Lower leg skin (tissue), 3 donors: Measurements from ENCODE around the gene ZNF593OS.

Experiments used
- POLR2A ChIP-seq, 2 donors: fragments of 450-650 bp; IDR thresholded peaks; one replicate each; pipeline ENCODE4 v1.6.1; 2016 to 2017; ENCODE audit warnings: antibody characterized with exemption in 2 of 2, mild to moderate bottlenecking in 1 of 2, moderate library complexity in 1 of 2
- TF ChIP-seq, protein P1 (sequence below), 3 donors: fragments of 450-650 bp; IDR thresholded peaks; one replicate each; pipeline ENCODE4 v1.5.1; 2016; ENCODE audit warnings: antibody characterized with exemption in 3 of 3, mild to moderate bottlenecking in 3 of 3, moderate library complexity in 2 of 3

DNA sequence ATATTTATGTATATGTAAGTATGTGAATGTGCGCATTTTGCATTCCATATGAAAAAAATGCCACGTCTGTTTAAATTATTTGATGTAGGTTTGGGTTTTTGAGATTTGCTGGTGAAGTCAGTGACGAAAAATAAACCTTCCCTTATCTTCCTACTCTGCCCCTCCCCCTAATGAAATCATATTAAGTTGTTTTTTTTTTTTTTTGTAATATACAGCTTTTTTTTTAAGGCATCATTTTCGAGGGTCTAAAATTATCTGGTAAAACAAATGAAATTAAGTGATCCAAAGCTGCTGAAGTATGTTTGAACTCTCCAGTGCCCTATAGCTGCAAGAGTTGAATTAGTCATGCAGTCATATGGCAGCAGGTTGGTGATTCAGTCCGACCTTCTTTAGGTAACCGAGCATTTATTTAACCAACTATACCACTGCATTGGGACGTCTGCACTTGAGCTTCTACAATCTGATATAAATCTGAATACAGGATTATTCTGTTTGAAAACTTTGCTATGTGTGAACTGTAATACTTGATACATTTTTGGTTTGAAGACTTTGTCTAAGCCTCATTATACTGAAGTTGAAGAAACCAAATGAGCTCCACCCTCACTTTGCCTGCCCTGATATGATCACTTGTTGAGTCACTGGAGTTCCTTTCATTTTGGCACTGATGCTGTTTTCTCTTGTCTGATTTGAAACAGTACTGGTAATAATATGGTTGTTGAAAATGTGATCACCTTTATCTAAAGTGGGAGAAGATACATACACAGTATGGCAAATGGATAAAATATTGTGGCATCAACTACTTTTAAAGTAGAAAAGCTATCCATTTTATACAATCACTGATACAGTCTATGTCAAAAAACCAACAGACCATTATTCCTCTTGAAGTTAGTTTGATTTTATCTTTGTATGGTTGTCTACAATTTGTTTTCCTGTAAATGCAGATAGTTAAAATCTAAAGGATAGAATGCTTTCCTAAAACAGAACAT, 48.4 kb downstream of the ZNF593OS start:
- no peak for TF ChIP-seq POLR2A (IDR thresholded peaks at IDR 0.05)
- TF ChIP-seq, protein P1, sequence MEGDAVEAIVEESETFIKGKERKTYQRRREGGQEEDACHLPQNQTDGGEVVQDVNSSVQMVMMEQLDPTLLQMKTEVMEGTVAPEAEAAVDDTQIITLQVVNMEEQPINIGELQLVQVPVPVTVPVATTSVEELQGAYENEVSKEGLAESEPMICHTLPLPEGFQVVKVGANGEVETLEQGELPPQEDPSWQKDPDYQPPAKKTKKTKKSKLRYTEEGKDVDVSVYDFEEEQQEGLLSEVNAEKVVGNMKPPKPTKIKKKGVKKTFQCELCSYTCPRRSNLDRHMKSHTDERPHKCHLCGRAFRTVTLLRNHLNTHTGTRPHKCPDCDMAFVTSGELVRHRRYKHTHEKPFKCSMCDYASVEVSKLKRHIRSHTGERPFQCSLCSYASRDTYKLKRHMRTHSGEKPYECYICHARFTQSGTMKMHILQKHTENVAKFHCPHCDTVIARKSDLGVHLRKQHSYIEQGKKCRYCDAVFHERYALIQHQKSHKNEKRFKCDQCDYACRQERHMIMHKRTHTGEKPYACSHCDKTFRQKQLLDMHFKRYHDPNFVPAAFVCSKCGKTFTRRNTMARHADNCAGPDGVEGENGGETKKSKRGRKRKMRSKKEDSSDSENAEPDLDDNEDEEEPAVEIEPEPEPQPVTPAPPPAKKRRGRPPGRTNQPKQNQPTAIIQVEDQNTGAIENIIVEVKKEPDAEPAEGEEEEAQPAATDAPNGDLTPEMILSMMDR (IDR thresholded peaks at IDR 0.05) = no peak
